Measurements from ENCODE around the gene WWC2.

Gene WWC2

DNA sequence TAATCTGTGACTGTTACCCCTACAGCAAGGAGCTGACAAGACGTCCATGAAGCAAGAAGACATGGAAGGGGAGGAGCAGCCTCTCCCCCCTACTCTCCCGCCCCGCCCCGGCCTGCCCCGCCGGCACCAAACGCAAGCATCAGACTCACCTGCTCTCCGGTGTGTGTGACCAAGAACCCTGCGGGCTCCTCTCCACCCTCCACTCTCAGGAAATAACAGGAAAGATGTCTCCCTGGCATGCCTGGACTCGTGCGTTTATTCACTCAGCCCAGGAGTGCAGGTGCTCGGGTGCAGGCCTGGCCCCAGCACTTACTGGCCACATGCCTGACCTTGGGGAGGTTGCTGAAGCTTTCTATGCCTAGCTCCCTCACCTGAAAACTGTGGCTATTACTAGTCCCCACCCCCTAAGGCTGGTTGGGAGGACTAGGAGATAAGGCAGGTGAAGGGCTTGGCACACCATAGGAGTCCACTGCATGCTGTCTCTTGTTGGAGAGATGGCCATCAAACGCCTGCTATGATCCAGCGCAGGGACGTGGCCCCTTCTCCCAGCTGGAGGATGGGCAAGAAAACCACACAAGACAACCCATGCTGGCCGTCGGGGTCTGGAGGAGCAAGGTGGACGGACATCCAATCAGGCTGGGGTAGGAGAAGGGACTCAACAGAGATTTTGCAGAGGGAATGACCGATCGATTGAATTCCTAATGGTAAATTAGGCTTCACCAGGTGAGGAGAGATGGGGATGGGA is 258.0 kb downstream of the WWC2 start:
- Histone ChIP-seq H3K4me3 (replicated peaks; ENCODE audit: insufficient read depth, low read length) (no peak overlapping the region), H3K27me3 (ENCODE audit: insufficient read depth, poor library complexity, severe bottlenecking) (no peaks in the 10 kb centered on the region), H3K27ac (replicated peaks) (no peak overlapping the region)
- TF ChIP-seq, protein P1, sequence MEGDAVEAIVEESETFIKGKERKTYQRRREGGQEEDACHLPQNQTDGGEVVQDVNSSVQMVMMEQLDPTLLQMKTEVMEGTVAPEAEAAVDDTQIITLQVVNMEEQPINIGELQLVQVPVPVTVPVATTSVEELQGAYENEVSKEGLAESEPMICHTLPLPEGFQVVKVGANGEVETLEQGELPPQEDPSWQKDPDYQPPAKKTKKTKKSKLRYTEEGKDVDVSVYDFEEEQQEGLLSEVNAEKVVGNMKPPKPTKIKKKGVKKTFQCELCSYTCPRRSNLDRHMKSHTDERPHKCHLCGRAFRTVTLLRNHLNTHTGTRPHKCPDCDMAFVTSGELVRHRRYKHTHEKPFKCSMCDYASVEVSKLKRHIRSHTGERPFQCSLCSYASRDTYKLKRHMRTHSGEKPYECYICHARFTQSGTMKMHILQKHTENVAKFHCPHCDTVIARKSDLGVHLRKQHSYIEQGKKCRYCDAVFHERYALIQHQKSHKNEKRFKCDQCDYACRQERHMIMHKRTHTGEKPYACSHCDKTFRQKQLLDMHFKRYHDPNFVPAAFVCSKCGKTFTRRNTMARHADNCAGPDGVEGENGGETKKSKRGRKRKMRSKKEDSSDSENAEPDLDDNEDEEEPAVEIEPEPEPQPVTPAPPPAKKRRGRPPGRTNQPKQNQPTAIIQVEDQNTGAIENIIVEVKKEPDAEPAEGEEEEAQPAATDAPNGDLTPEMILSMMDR (IDR thresholded peaks at IDR 0.05; ENCODE audit: insufficient read depth, low read length) = no peak
- no peak for TF ChIP-seq POLR2AphosphoS5 (IDR thresholded peaks at IDR 0.05; ENCODE audit: low read depth)
- TF ChIP-seq, protein P2, sequence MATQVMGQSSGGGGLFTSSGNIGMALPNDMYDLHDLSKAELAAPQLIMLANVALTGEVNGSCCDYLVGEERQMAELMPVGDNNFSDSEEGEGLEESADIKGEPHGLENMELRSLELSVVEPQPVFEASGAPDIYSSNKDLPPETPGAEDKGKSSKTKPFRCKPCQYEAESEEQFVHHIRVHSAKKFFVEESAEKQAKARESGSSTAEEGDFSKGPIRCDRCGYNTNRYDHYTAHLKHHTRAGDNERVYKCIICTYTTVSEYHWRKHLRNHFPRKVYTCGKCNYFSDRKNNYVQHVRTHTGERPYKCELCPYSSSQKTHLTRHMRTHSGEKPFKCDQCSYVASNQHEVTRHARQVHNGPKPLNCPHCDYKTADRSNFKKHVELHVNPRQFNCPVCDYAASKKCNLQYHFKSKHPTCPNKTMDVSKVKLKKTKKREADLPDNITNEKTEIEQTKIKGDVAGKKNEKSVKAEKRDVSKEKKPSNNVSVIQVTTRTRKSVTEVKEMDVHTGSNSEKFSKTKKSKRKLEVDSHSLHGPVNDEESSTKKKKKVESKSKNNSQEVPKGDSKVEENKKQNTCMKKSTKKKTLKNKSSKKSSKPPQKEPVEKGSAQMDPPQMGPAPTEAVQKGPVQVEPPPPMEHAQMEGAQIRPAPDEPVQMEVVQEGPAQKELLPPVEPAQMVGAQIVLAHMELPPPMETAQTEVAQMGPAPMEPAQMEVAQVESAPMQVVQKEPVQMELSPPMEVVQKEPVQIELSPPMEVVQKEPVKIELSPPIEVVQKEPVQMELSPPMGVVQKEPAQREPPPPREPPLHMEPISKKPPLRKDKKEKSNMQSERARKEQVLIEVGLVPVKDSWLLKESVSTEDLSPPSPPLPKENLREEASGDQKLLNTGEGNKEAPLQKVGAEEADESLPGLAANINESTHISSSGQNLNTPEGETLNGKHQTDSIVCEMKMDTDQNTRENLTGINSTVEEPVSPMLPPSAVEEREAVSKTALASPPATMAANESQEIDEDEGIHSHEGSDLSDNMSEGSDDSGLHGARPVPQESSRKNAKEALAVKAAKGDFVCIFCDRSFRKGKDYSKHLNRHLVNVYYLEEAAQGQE (IDR thresholded peaks at IDR 0.05; ENCODE audit: insufficient replicate concordance, low read depth) = no peak
- TF ChIP-seq SPI1 (IDR thresholded peaks at IDR 0.05; ENCODE audit: borderline replicate concordance, low read depth) = no peak
- TF ChIP-seq GABPA (IDR thresholded peaks at IDR 0.05; ENCODE audit: low read depth) = no peak
- DNase-seq (ENCODE audit: low read depth in 1 of 2, low spot score in 1 of 2) = no peak

DNA sequence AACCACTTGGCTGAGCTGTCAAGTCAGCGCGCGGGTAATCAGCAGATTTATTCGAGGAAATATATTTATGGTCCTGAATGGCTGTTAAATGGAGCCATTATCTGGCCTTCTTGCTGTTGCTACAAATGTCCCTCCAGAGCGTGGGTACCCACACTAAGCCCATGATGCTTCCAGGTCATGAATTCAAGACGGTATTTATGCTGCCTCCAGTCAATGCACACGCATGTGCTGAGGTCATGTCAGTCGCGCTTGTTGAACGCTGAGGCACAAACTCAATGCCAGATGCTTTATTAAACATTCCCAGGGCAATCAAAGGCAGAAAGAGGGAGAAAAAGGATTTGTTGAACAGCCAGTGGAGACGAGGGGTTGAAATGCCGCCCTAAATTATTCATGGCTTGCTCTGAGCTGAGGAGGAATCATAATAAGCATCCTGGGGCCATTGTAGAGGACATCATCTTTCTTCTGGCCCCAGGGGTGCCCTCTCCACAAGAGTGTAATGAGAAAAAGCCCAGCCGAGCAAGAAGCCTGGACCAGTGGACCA is 259.2 kb downstream of the WWC2 start:
- DNase-seq (ENCODE audit: low read depth in 1 of 2, low spot score in 1 of 2) = no peak
- no peak overlapping the region for H3K27ac ChIP-seq (replicated peaks)
- H3K27me3 ChIP-seq (ENCODE audit: insufficient read depth, poor library complexity, severe bottlenecking) = no peaks in the 10 kb centered on the region
- H3K4me3 ChIP-seq (replicated peaks; ENCODE audit: insufficient read depth, low read length) = no peak overlapping the region
- TF ChIP-seq GABPA (IDR thresholded peaks at IDR 0.05; ENCODE audit: low read depth) = no peak

DNA sequence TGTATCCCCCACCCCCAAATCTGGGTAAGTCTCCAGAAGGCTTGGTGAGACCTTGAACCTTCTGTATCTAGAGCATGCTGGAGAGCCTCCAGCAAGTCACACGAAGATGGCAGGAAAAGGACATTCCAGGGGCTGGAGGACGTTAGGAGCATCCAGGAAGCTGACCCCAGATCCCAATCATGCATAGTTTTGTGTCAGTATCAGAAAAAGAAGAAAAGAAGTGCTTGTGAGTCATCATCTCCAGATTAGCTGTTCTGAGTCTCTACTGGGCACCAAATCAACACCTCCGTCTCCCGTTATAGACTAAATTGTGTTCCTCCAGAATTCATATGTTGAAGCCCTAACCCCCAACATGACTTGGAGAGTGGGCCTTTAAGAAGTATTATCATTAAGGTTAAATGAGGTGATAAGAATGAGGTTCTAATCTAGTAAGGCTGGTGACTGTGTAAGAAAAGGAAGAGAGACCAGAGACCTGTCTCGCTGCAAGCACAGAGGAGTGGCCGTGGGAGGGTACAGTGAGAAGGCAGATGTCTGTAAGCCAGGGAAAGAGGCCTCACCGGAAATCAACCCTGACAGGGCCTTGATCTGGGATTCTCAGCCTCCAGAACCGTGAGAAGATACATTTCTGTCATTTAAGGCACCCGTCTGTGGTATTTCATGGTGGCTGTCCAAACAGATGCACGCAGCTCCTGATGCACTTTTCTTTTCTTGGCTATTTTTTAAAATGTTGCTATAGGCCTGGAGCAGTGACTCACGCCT is 261.3 kb downstream of the WWC2 start:
- no peak for TF ChIP-seq SPI1 (IDR thresholded peaks at IDR 0.05; ENCODE audit: borderline replicate concordance, low read depth)
- TF ChIP-seq POLR2AphosphoS5 (IDR thresholded peaks at IDR 0.05; ENCODE audit: low read depth) = no peak
- TF ChIP-seq GABPA (IDR thresholded peaks at IDR 0.05; ENCODE audit: low read depth) = no peak
- TF ChIP-seq, protein P1 (IDR thresholded peaks at IDR 0.05; ENCODE audit: insufficient read depth, low read length) = no peak
- TF ChIP-seq, protein P2 (IDR thresholded peaks at IDR 0.05; ENCODE audit: insufficient replicate concordance, low read depth) = no peak
- Histone ChIP-seq H3K4me3 (replicated peaks; ENCODE audit: insufficient read depth, low read length) (no peak overlapping the region), H3K27ac (replicated peaks) (no peak overlapping the region), H3K27me3 (ENCODE audit: insufficient read depth, poor library complexity, severe bottlenecking) (no peaks in the 10 kb centered on the region)
- no peak for DNase-seq (ENCODE audit: low read depth in 1 of 2, low spot score in 1 of 2)

DNA sequence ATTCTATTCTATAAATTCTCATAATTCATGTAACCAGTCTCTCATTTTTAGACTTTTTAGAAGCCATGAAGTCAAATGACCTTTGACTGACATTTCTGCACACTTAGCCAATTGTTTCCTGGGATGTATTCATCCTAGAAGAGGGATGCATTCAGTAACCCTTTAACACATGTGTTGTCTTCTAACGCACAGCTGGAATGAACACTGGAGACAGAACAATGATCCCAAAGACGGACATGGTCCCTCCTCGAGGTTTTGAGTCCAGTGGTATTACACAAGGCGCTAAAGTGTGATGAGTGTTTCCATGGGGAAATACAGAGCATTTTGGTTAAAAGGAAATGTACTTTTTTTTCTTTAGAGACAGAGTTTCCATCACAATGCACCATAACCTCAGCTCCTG is 263.0 kb downstream of the WWC2 start:
- no peak for TF ChIP-seq SPI1 (IDR thresholded peaks at IDR 0.05; ENCODE audit: borderline replicate concordance, low read depth)
- H3K27me3 ChIP-seq (ENCODE audit: insufficient read depth, poor library complexity, severe bottlenecking) = no peaks in the 10 kb centered on the region

More for the DNA sequence above, 263.0 kb downstream of the WWC2 start:
- Histone ChIP-seq H3K4me3 (replicated peaks; ENCODE audit: insufficient read depth, low read length) (no peak overlapping the region), H3K27ac (replicated peaks) (no peak overlapping the region)
- DNase-seq (ENCODE audit: low read depth in 1 of 2, low spot score in 1 of 2) = no peak

All from HL-60 (cell line).